ENCODE measurements around the gene ATP9B. TPM values are rescaled to one million over a fixed set of nuclear protein-coding genes. Genes with fewer than 3 reads are reported as not detected.

The ATP9B gene
- polyA plus RNA-seq, 3 donors: 7.2 to 20.3 (median 14.0) TPM

GRCh38 chr18:79048245-79048632 lies 21.0 kb upstream of the ATP9B start:
- Mint-ChIP-seq H3K27ac (no peak overlapping the region), H3K4me3 (no peak overlapping the region), H3K4me1 (no peaks in the 10 kb centered on the region), H3K27me3 (ENCODE audit: low read depth in 3 of 3) (peaks cover 1 to 13% (median 9%) of the 10 kb centered on the region in 3 donors), H3K9me3 (peaks cover 0 to 11% (median 2%) of the 10 kb centered on the region in 7 donors), H3K36me3 (no peaks in the 10 kb centered on the region)
- H3K36me3 ChIP-seq (replicated peaks in 1 of 2; ENCODE audit: control insufficient read depth in 1 of 2, insufficient read depth in 2 of 2, low read length in 2 of 2): no peaks in the 10 kb centered on the region
- H3K4me3 ChIP-seq (replicated peaks in 1 of 3; ENCODE audit: low read depth in 2 of 3, low read length in 3 of 3): no peak overlapping the region
- H3K27ac ChIP-seq (ENCODE audit: low read depth in 1 of 2, low read length in 2 of 2): no peak overlapping the region
- no peaks in the 10 kb centered on the region for H3K4me1 ChIP-seq (ENCODE audit: control insufficient read depth in 1 of 2, insufficient read depth in 2 of 2, low read length in 2 of 2)
- no peaks in the 10 kb centered on the region for H3K27me3 ChIP-seq (ENCODE audit: control insufficient read depth in 2 of 2, insufficient read depth in 2 of 2, low read length in 2 of 2)
- no peaks in the 10 kb centered on the region for H4K20me1 ChIP-seq (ENCODE audit: insufficient read depth, low read length)
- H3K79me2 ChIP-seq (ENCODE audit: insufficient read depth, low read length): no peaks in the 10 kb centered on the region
- H3K9me3 ChIP-seq (replicated peaks in 1 of 2; ENCODE audit: control insufficient read depth in 1 of 2, insufficient read depth in 1 of 2, low read length in 2 of 2): no peaks in the 10 kb centered on the region
- intact Hi-C loops (cut with micrococcal nuclease): no loop called here
- WGBS (ENCODE audit: insufficient coverage): 92% methylated on average over 8 of the region's 8 CpGs
- DNase-seq: no peak
- TF ChIP-seq, protein P1, sequence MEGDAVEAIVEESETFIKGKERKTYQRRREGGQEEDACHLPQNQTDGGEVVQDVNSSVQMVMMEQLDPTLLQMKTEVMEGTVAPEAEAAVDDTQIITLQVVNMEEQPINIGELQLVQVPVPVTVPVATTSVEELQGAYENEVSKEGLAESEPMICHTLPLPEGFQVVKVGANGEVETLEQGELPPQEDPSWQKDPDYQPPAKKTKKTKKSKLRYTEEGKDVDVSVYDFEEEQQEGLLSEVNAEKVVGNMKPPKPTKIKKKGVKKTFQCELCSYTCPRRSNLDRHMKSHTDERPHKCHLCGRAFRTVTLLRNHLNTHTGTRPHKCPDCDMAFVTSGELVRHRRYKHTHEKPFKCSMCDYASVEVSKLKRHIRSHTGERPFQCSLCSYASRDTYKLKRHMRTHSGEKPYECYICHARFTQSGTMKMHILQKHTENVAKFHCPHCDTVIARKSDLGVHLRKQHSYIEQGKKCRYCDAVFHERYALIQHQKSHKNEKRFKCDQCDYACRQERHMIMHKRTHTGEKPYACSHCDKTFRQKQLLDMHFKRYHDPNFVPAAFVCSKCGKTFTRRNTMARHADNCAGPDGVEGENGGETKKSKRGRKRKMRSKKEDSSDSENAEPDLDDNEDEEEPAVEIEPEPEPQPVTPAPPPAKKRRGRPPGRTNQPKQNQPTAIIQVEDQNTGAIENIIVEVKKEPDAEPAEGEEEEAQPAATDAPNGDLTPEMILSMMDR (IDR thresholded peaks at IDR 0.05): no peak
- H3K4me2 ChIP-seq (replicated peaks; ENCODE audit: extremely low read depth, low read length, poor library complexity, severe bottlenecking): no peak overlapping the region
- no peak overlapping the region for H3K9ac ChIP-seq (ENCODE audit: insufficient read depth, low read length, poor library complexity, severe bottlenecking)
- H2AFZ ChIP-seq (ENCODE audit: insufficient read depth, low read depth, low read length, poor library complexity, severe bottlenecking): no peak overlapping the region

- no peak overlapping the region for H3K4me3 Mint-ChIP-seq
- Histone ChIP-seq H3K9me3 (replicated peaks in 1 of 2; ENCODE audit: control insufficient read depth in 1 of 2, insufficient read depth in 1 of 2, low read length in 2 of 2) (no peaks in the 10 kb centered on the region), H3K9ac (ENCODE audit: insufficient read depth, low read length, poor library complexity, severe bottlenecking) (no peak overlapping the region), H2AFZ (ENCODE audit: insufficient read depth, low read depth, low read length, poor library complexity, severe bottlenecking) (no peak overlapping the region), H3K36me3 (replicated peaks in 1 of 2; ENCODE audit: control insufficient read depth in 1 of 2, insufficient read depth in 2 of 2, low read length in 2 of 2) (no peaks in the 10 kb centered on the region), H3K27ac (ENCODE audit: low read depth in 1 of 2, low read length in 2 of 2) (no peak overlapping the region), H3K27me3 (ENCODE audit: control insufficient read depth in 2 of 2, insufficient read depth in 2 of 2, low read length in 2 of 2) (no peaks in the 10 kb centered on the region), H3K4me3 (replicated peaks in 1 of 3; ENCODE audit: low read depth in 2 of 3, low read length in 3 of 3) (no peak overlapping the region), H4K20me1 (ENCODE audit: insufficient read depth, low read length) (no peaks in the 10 kb centered on the region), H3K4me2 (replicated peaks; ENCODE audit: extremely low read depth, low read length, poor library complexity, severe bottlenecking) (no peak overlapping the region), H3K4me1 (ENCODE audit: control insufficient read depth in 1 of 2, insufficient read depth in 2 of 2, low read length in 2 of 2) (no peaks in the 10 kb centered on the region), H3K79me2 (ENCODE audit: insufficient read depth, low read length) (no peaks in the 10 kb centered on the region)
- H3K4me1 Mint-ChIP-seq: no peaks in the 10 kb centered on the region
- intact Hi-C loops (cut with micrococcal nuclease): no loop called here
- H3K27me3 Mint-ChIP-seq (ENCODE audit: low read depth in 3 of 3): peaks cover 1 to 13% (median 9%) of the 10 kb centered on the region in 3 donors
- WGBS (ENCODE audit: insufficient coverage): 95% methylated on average over 2 of the region's 3 CpGs
- TF ChIP-seq, protein P1 (IDR thresholded peaks at IDR 0.05): no peak
- no peaks in the 10 kb centered on the region for H3K36me3 Mint-ChIP-seq
- no peak for DNase-seq
- peak overlapping the region in 1 of 7 donors; percentile 26 for H3K27ac Mint-ChIP-seq
- peaks cover 0 to 11% (median 2%) of the 10 kb centered on the region in 7 donors for H3K9me3 Mint-ChIP-seq
Observed at GRCh38 chr18:79049506-79049905, 19.7 kb upstream of the ATP9B start.

Measured in CD14-positive monocyte (primary cell).